Esophagus muscularis mucosa (tissue), 4 donors: ENCODE results near the gene CHCHD3. TPM values are rescaled to one million over a fixed set of nuclear protein-coding genes. Genes with fewer than 3 reads are reported as not detected.
"Not testable (repeated sequence)": the region's sequence is repeated elsewhere in the genome, so short reads cannot be mapped to it uniquely, and the experiment has no call there.

Experiments
- DNase-seq: peaks from one replicate; pipeline ENCODE4 v3.0.0-alpha.2; 2017; ENCODE audit errors: extremely low spot score
- H3K27ac ChIP-seq, 4 donors: fragments of 200-600 bp; sonication (generic); replicated peaks in 1 of 4; 1 replicate in 3 of 4; 2 replicates in 1 of 4; pipeline ENCODE4 v1.5.1; 2016 to 2019; ENCODE audit warnings: mild to moderate bottlenecking in 1 of 4
- H3K27me3 ChIP-seq, 4 donors: fragments of 200-600 bp; sonication (generic); one replicate each; pipeline versions ENCODE4 v1.5.1 to v1.6.0; 2016 to 2019
- H3K36me3 ChIP-seq, 4 donors: fragments of 200-600 bp; sonication (generic); one replicate each; pipeline ENCODE4 v1.5.1; 2016 to 2019
- H3K4me1 ChIP-seq, 4 donors: fragments of 200-600 bp; sonication (generic); one replicate each; pipeline ENCODE4 v1.5.1; 2016 to 2019
- H3K4me3 ChIP-seq, 4 donors: fragments of 200-600 bp; sonication (generic); 1 replicate in 2 of 4; 2 replicates in 2 of 4; pipeline ENCODE4 v1.5.1; 2016 to 2019; ENCODE audit warnings: mild to moderate bottlenecking in 4 of 4, moderate library complexity in 1 of 4
- H3K9me3 ChIP-seq, 4 donors: fragments of 200-600 bp; sonication (generic); 1 replicate in 3 of 4; 2 replicates in 1 of 4; pipeline ENCODE4 v1.5.1; 2016 to 2019
- EP300 ChIP-seq: sonication (generic); formaldehyde crosslinking; IDR thresholded peaks from one replicate; pipeline ENCODE4 v1.6.1; 2017; ENCODE audit warnings: antibody characterized with exemption
- POLR2A ChIP-seq: fragments of 450-650 bp; IDR thresholded peaks from one replicate; pipeline ENCODE4 v1.6.1; 2017; ENCODE audit warnings: antibody characterized with exemption, moderate library complexity, mild to moderate bottlenecking, low read depth
- POLR2AphosphoS5 ChIP-seq, 2 donors: sonication (generic); formaldehyde crosslinking; IDR thresholded peaks; one replicate each; pipeline ENCODE4 v1.6.1; 2017; ENCODE audit warnings: antibody characterized with exemption in 2 of 2
- WGBS: methylation state at CpG from one replicate; pipeline ENCODE4 v1.1.5; 2018; 5-methylcytosine and 5-hydroxymethylcytosine counted together
- intact Hi-C: fragments of 100-400 bp; cut with DNase I; formaldehyde crosslinking; loops from one replicate; pipeline ENCODE4 v1.15.1; 2023
- total RNA-seq, 4 donors: library from RNA; depleted of rRNA; stranded (reverse); fragments of >200 nt; gene quantifications; one replicate each; pipeline versions ENCODE4 v1.1.0 to v1.2.1, GENCODE V29; 2016
- TF ChIP-seq, protein P1 (sequence below), 3 experiments: fragments of 200-600 bp in 2 of 3; fragments of 450-650 bp in 1 of 3; sonication (generic) in 2 of 3; IDR thresholded peaks; one replicate each; pipeline ENCODE4 v1.5.1; 2017 to 2019; ENCODE audit warnings: antibody characterized with exemption in 3 of 3, mild to moderate bottlenecking in 2 of 3, moderate library complexity in 1 of 3

CHCHD3 gene
- total RNA-seq, 4 donors from 2014 or later, result 58.6 to 74.3 (median 68.9) TPM

GRCh38 chr7:132915647-132916046 lies 166.2 kb downstream of the CHCHD3 start:
- no peaks in the 10 kb centered on the region for H3K9me3 ChIP-seq
- no peaks in the 10 kb centered on the region for H3K4me1 ChIP-seq
- WGBS, result 94% methylated on average over 2 of the region's 2 CpGs
- no peak overlapping the region for H3K4me3 ChIP-seq
- H3K36me3 ChIP-seq, result peaks cover 0 to 8% (median 0%) of the 10 kb centered on the region in 4 donors
- H3K27me3 ChIP-seq, result no peaks in the 10 kb centered on the region
- DNase-seq, result no peak
- TF ChIP-seq EP300 (no peak), POLR2A (no peak), POLR2AphosphoS5 (IDR thresholded peaks at IDR 0.05) (no peak)
- TF ChIP-seq, protein P1, sequence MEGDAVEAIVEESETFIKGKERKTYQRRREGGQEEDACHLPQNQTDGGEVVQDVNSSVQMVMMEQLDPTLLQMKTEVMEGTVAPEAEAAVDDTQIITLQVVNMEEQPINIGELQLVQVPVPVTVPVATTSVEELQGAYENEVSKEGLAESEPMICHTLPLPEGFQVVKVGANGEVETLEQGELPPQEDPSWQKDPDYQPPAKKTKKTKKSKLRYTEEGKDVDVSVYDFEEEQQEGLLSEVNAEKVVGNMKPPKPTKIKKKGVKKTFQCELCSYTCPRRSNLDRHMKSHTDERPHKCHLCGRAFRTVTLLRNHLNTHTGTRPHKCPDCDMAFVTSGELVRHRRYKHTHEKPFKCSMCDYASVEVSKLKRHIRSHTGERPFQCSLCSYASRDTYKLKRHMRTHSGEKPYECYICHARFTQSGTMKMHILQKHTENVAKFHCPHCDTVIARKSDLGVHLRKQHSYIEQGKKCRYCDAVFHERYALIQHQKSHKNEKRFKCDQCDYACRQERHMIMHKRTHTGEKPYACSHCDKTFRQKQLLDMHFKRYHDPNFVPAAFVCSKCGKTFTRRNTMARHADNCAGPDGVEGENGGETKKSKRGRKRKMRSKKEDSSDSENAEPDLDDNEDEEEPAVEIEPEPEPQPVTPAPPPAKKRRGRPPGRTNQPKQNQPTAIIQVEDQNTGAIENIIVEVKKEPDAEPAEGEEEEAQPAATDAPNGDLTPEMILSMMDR (IDR thresholded peaks at IDR 0.05), result no peak
- intact Hi-C loops, result no loop called here
- H3K27ac ChIP-seq, result no peak overlapping the region

GRCh38 chr7:132910657-132911056 lies 171.2 kb downstream of the CHCHD3 start:
- DNase-seq, result no peak
- H3K27ac ChIP-seq, result no peak overlapping the region
- H3K4me1 ChIP-seq, result no peaks in the 10 kb centered on the region
- intact Hi-C loops, result no loop called here
- H3K27me3 ChIP-seq, result no peaks in the 10 kb centered on the region
- H3K9me3 ChIP-seq, result no peaks in the 10 kb centered on the region
- no peak overlapping the region for H3K4me3 ChIP-seq
- no peak for TF ChIP-seq EP300
- no peak for TF ChIP-seq POLR2A
- peaks cover 0 to 8% (median 0%) of the 10 kb centered on the region in 4 donors for H3K36me3 ChIP-seq
- 84% methylated on average over 5 of the region's 5 CpGs for WGBS

DNA sequence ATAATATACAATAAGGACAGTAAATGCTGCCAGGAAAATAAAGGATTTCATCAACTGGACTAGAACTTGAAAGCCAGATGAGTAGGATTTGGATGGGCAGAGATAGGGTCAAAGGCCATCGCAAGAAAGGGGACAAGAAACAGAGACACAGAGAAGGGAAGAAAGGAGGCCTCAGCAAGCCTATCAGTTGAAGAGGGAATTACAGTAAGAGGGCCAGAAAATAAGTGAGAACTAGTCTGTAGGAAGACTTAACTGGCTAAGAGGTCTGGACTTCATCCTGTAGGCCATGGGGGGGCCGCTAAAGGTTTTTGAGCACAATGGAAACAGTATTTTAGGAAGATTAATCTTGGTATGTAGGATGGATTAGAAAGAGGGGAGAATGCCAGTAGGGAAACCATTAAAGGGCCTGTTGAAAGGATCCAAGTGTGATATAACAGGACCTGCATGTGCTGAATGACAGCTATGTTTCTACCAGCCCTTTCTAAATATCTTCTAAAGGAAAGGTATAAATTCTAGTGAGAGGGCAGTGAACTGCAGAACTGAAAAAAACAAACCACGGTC lies 174.4 kb downstream of the CHCHD3 start:
- Histone ChIP-seq H3K4me3 (no peak overlapping the region), H3K27me3 (no peaks in the 10 kb centered on the region), H3K27ac (no peak overlapping the region), H3K4me1 (no peaks in the 10 kb centered on the region), H3K9me3 (no peaks in the 10 kb centered on the region), H3K36me3 (no peaks in the 10 kb centered on the region)
- WGBS, result 77% methylated on average over 3 of the region's 3 CpGs
- TF ChIP-seq POLR2AphosphoS5 (IDR thresholded peaks at IDR 0.05) (no peak), EP300 (no peak), POLR2A (no peak)
- TF ChIP-seq, protein P1 (IDR thresholded peaks at IDR 0.05), result no peak
- no peak for DNase-seq
- intact Hi-C loops, result no loop called here

DNA sequence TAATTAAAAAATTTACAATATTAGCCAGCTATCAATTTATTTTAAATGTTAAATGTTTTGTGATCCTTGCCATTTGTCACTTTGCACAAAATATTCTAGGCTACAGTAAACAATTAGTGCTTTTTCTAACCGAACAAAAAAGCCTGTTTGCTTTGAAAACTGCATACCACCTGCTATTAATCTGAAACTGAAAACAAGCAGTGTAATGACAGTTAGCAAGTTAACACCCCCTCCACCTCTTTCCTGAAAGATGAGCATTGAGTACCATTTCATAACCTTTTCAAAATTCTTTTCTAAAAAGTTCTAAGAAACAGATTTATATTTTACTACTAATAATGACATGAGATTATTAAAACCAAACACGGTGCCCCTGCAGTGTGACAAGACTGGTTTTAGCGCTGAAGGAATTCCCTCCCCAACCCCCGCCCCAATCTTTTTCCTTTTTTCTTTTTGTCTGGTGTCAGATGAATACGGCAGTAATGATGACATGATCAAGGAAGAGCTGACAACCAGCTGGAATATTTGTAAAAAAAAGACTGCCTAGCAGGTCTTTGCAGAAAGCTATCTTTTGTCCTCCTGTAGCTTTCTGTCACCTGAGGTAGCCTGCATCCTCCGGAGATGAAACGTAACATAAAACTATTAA lies 175.6 kb downstream of the CHCHD3 start:
- no peaks in the 10 kb centered on the region for H3K27me3 ChIP-seq
- WGBS, result 83% methylated on average over 7 of the region's 7 CpGs
- no peaks in the 10 kb centered on the region for H3K9me3 ChIP-seq
- H3K4me1 ChIP-seq, result no peaks in the 10 kb centered on the region
- intact Hi-C loops, result no loop called here
- TF ChIP-seq POLR2AphosphoS5 (IDR thresholded peaks at IDR 0.05) (no peak), EP300 (no peak), POLR2A (no peak)
- TF ChIP-seq, protein P1 (IDR thresholded peaks at IDR 0.05), result no peak
- no peak for DNase-seq
- H3K36me3 ChIP-seq, result no peaks in the 10 kb centered on the region
- no peak overlapping the region for H3K27ac ChIP-seq
- H3K4me3 ChIP-seq, result no peak overlapping the region

DNA sequence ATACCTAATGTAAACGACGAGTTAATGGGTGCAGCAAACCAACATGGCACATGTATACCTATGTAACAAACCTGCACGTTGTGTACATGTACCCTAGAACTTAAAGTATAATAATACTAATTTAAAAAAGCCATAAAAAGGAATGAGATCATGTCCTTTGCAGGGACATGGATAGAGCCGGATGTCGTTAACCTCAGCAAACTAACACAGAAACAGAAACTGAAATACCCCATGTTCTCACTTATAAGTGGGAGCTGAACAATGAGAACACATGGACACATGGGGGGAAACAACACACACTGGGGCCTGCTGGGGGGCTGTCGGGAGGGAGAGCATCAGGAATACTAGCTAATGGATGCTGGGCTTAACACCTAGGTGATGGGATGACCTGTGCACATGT lies 176.8 kb downstream of the CHCHD3 start:
- 96% methylated on average over 6 of the region's 6 CpGs for whole genome bisulfite sequencing
- intact Hi-C loops, H3K4me1 ChIP-seq, H3K4me3 ChIP-seq, H3K9me3 ChIP-seq, H3K27me3 ChIP-seq, DNase-seq, H3K36me3 ChIP-seq, H3K27ac ChIP-seq: not testable (repeated sequence)

GRCh38 chr7:132904209-132904608 lies 177.7 kb downstream of the CHCHD3 start:
- no peaks in the 10 kb centered on the region for H3K9me3 ChIP-seq
- H3K36me3 ChIP-seq, result no peaks in the 10 kb centered on the region
- no peak for TF ChIP-seq EP300
- TF ChIP-seq POLR2A, result no peak
- TF ChIP-seq, protein P1 (IDR thresholded peaks at IDR 0.05), result no peak
- no peak for TF ChIP-seq POLR2AphosphoS5 (IDR thresholded peaks at IDR 0.05)
- H3K27ac ChIP-seq, result no peak overlapping the region
- DNase-seq, result no peak
- no peaks in the 10 kb centered on the region for H3K4me1 ChIP-seq
- no peak overlapping the region for H3K4me3 ChIP-seq
- H3K27me3 ChIP-seq, result no peaks in the 10 kb centered on the region
- intact Hi-C loops, result no loop called here

DNA sequence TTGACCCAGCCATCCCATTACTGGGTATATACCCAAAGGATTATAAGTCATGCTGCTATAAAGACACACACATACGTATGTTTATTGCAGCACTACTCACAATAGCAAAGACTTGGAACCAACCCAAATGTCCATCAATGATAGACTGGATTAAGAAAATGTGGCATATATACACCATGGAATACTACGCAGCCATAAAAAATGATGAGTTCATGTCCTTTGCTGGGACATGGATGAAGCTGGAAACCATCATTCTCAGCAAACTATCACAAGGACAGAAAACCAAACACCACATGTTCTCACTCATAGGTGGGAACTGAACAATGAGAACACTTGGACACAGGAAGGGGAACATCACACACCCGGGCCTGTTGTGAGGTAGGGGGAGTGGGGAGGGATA lies 179.6 kb downstream of the CHCHD3 start:
- H3K4me3 ChIP-seq, DNase-seq, H3K9me3 ChIP-seq, H3K4me1 ChIP-seq, H3K27ac ChIP-seq, H3K36me3 ChIP-seq, H3K27me3 ChIP-seq, intact Hi-C loops: not testable (repeated sequence)
- 96% methylated on average over 3 of the region's 3 CpGs for WGBS
